ENCODE measurements around the gene PHACTR3.

GRCh38 chr20:59663513-59664060, 59.2 kb downstream of the PHACTR3 start:
- TF ChIP-seq CTCF (IDR thresholded peaks at IDR 0.05; ENCODE audit: insufficient read depth, low read depth, low read length): no peak
- no peak for TF ChIP-seq EZH2 (IDR thresholded peaks at IDR 0.05; ENCODE audit: insufficient read depth, low read length)

Data from astrocyte (in vitro differentiated cells and primary cell).